ENCODE measurements around the gene KPNA3.

DNA sequence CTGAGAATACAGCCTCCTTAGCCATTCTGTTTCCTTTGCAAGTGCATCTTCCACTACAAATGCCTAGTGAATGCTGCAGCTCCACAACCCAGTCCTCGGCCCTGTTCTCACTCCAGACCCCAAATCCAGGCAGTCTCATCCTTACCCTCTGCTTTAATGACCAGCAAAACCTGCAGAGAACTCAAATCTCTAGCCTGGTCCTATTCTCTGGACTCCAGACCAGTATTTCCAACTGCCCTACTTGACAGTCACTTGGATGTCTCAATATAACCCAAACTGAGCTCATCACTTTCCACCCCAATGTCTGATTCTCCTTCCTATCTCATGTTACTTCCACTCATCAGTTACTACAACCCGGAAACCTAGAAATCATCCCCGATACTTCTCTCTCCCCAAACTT lies 98.6 kb downstream of the KPNA3 start:
- TF ChIP-seq, protein P1, sequence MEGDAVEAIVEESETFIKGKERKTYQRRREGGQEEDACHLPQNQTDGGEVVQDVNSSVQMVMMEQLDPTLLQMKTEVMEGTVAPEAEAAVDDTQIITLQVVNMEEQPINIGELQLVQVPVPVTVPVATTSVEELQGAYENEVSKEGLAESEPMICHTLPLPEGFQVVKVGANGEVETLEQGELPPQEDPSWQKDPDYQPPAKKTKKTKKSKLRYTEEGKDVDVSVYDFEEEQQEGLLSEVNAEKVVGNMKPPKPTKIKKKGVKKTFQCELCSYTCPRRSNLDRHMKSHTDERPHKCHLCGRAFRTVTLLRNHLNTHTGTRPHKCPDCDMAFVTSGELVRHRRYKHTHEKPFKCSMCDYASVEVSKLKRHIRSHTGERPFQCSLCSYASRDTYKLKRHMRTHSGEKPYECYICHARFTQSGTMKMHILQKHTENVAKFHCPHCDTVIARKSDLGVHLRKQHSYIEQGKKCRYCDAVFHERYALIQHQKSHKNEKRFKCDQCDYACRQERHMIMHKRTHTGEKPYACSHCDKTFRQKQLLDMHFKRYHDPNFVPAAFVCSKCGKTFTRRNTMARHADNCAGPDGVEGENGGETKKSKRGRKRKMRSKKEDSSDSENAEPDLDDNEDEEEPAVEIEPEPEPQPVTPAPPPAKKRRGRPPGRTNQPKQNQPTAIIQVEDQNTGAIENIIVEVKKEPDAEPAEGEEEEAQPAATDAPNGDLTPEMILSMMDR (IDR thresholded peaks at IDR 0.05) = no peak
- TF ChIP-seq SIN3A (IDR thresholded peaks at IDR 0.05; ENCODE audit: borderline replicate concordance, insufficient read depth, low read depth, low read length) (no peak), POLR2AphosphoS5 (IDR thresholded peaks at IDR 0.05; ENCODE audit: low read depth, low read length) (no peak)
- TF ChIP-seq, protein P2, sequence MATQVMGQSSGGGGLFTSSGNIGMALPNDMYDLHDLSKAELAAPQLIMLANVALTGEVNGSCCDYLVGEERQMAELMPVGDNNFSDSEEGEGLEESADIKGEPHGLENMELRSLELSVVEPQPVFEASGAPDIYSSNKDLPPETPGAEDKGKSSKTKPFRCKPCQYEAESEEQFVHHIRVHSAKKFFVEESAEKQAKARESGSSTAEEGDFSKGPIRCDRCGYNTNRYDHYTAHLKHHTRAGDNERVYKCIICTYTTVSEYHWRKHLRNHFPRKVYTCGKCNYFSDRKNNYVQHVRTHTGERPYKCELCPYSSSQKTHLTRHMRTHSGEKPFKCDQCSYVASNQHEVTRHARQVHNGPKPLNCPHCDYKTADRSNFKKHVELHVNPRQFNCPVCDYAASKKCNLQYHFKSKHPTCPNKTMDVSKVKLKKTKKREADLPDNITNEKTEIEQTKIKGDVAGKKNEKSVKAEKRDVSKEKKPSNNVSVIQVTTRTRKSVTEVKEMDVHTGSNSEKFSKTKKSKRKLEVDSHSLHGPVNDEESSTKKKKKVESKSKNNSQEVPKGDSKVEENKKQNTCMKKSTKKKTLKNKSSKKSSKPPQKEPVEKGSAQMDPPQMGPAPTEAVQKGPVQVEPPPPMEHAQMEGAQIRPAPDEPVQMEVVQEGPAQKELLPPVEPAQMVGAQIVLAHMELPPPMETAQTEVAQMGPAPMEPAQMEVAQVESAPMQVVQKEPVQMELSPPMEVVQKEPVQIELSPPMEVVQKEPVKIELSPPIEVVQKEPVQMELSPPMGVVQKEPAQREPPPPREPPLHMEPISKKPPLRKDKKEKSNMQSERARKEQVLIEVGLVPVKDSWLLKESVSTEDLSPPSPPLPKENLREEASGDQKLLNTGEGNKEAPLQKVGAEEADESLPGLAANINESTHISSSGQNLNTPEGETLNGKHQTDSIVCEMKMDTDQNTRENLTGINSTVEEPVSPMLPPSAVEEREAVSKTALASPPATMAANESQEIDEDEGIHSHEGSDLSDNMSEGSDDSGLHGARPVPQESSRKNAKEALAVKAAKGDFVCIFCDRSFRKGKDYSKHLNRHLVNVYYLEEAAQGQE (IDR thresholded peaks at IDR 0.05; ENCODE audit: insufficient read depth in 1 of 2, low read depth in 2 of 2, low read length in 1 of 2) = no peak

Measured in Panc1 (cell line).